ENCODE data around the gene FAM83D. TPM values are rescaled to one million over a fixed set of nuclear protein-coding genes. Genes with fewer than 3 reads are reported as not detected.

FAM83D gene
- total RNA-seq, 1 donor from 2014 or later: 7.7 TPM

DNA sequence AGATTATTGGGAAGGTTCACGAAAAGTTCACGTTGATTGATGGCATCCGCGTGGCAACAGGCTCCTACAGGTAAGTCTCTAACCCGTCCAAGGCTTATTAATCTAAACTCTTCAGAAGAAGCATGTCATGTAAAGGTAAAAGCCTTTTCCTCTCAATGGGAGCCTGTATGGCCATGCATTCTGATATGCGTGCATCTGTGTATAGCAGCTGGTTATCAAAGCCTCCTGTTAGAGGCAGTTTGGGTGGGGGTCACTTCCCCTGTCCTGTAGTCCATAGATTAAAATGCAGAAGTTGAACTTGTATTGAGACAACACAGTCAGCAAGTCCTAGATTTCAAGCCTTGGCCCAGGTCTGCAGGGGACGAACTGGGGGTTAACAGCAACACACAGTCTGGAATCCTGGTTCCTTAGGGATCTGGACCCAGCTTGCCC, 21.7 kb downstream of the FAM83D start:
- Mint-ChIP-seq H3K9me3 (ENCODE audit: unreplicated experiment) (no peaks in the 10 kb centered on the region), H3K36me3 (ENCODE audit: low read depth, unreplicated experiment) (no peaks in the 10 kb centered on the region), H3K27me3 (ENCODE audit: unreplicated experiment) (no peaks in the 10 kb centered on the region), H3K4me3 (ENCODE audit: unreplicated experiment) (no peak overlapping the region), H3K27ac (ENCODE audit: unreplicated experiment) (no peak overlapping the region), H3K4me1 (ENCODE audit: unreplicated experiment) (peaks cover 3% of the 10 kb centered on the region)
- DNase-seq (ENCODE audit: low spot score): no peak
- TF ChIP-seq, protein P1, sequence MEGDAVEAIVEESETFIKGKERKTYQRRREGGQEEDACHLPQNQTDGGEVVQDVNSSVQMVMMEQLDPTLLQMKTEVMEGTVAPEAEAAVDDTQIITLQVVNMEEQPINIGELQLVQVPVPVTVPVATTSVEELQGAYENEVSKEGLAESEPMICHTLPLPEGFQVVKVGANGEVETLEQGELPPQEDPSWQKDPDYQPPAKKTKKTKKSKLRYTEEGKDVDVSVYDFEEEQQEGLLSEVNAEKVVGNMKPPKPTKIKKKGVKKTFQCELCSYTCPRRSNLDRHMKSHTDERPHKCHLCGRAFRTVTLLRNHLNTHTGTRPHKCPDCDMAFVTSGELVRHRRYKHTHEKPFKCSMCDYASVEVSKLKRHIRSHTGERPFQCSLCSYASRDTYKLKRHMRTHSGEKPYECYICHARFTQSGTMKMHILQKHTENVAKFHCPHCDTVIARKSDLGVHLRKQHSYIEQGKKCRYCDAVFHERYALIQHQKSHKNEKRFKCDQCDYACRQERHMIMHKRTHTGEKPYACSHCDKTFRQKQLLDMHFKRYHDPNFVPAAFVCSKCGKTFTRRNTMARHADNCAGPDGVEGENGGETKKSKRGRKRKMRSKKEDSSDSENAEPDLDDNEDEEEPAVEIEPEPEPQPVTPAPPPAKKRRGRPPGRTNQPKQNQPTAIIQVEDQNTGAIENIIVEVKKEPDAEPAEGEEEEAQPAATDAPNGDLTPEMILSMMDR (IDR thresholded peaks at IDR 0.05; ENCODE audit: unreplicated experiment): no peak

DNA sequence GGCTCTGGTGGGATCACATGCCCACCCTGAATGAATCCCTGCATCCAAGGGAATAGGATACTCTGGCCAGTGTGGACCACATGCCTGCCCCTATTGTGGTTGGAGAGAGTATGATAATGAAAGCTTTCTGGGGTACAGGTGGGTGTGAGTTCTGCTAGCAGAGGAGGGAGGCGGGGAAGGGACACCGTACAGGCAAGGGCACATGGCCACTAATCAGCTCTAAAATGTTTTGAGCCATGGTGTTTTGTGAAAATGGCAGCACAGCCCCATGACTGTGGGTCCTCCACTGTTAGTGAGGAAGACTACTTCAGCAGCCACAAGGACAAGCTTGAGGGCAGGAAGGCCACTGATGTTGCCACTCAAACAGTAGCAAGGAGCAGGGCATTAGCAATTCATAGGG, 24.0 kb downstream of the FAM83D start:
- Mint-ChIP-seq H3K27me3 (ENCODE audit: unreplicated experiment) (peaks cover 2% of the 10 kb centered on the region), H3K9me3 (ENCODE audit: unreplicated experiment) (no peaks in the 10 kb centered on the region), H3K4me3 (ENCODE audit: unreplicated experiment) (no peak overlapping the region), H3K27ac (ENCODE audit: unreplicated experiment) (no peak overlapping the region), H3K36me3 (ENCODE audit: low read depth, unreplicated experiment) (peaks cover 3% of the 10 kb centered on the region), H3K4me1 (ENCODE audit: unreplicated experiment) (peaks cover 7% of the 10 kb centered on the region)
- no peak for DNase-seq (ENCODE audit: low spot score)
- TF ChIP-seq, protein P1 (IDR thresholded peaks at IDR 0.05; ENCODE audit: unreplicated experiment): no peak

DNA sequence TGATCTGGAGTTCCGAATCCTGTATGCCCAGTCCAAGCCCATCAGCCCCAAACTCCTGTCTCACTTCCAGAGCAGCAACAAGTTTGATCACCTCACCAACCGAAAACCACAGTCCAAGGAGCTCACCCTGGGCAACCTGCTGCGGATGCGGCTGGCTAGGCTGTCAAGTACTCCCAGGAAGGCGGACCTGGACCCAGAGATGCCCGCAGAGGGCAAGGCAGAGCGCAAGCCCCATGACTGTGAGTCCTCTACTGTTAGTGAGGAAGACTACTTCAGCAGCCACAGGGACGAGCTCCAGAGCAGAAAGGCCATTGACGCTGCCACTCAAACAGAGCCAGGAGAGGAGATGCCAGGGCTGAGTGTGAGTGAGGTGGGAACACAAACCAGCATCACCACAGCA, 25.4 kb downstream of the FAM83D start:
- DNase-seq (ENCODE audit: low spot score): no peak
- Mint-ChIP-seq H3K4me3 (ENCODE audit: unreplicated experiment) (no peak overlapping the region), H3K4me1 (ENCODE audit: unreplicated experiment) (peaks cover 7% of the 10 kb centered on the region), H3K27me3 (ENCODE audit: unreplicated experiment) (peaks cover 2% of the 10 kb centered on the region), H3K27ac (ENCODE audit: unreplicated experiment) (no peak overlapping the region), H3K36me3 (ENCODE audit: low read depth, unreplicated experiment) (peaks cover 3% of the 10 kb centered on the region), H3K9me3 (ENCODE audit: unreplicated experiment) (no peaks in the 10 kb centered on the region)
- TF ChIP-seq, protein P1 (IDR thresholded peaks at IDR 0.05; ENCODE audit: unreplicated experiment): no peak

DNA sequence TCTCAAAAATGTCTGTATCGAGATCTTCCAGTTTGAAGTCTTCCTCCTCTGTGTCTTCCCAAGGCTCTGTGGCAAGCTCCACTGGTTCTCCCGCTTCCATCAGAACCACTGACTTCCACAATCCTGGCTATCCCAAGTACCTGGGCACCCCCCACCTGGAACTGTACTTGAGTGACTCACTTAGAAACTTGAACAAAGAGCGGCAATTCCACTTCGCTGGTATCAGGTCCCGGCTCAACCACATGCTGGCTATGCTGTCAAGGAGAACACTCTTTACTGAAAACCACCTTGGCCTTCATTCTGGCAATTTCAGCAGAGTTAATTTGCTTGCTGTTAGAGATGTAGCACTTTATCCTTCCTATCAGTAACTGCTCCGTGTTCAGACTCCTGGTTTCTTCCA, 25.9 kb downstream of the FAM83D start:
- TF ChIP-seq, protein P1 (IDR thresholded peaks at IDR 0.05; ENCODE audit: unreplicated experiment): no peak
- Mint-ChIP-seq H3K9me3 (ENCODE audit: unreplicated experiment) (no peaks in the 10 kb centered on the region), H3K27me3 (ENCODE audit: unreplicated experiment) (peaks cover 2% of the 10 kb centered on the region), H3K4me1 (ENCODE audit: unreplicated experiment) (peaks cover 7% of the 10 kb centered on the region), H3K36me3 (ENCODE audit: low read depth, unreplicated experiment) (peaks cover 3% of the 10 kb centered on the region), H3K27ac (ENCODE audit: unreplicated experiment) (no peak overlapping the region), H3K4me3 (ENCODE audit: unreplicated experiment) (no peak overlapping the region)
- DNase-seq (ENCODE audit: low spot score): no peak

DNA sequence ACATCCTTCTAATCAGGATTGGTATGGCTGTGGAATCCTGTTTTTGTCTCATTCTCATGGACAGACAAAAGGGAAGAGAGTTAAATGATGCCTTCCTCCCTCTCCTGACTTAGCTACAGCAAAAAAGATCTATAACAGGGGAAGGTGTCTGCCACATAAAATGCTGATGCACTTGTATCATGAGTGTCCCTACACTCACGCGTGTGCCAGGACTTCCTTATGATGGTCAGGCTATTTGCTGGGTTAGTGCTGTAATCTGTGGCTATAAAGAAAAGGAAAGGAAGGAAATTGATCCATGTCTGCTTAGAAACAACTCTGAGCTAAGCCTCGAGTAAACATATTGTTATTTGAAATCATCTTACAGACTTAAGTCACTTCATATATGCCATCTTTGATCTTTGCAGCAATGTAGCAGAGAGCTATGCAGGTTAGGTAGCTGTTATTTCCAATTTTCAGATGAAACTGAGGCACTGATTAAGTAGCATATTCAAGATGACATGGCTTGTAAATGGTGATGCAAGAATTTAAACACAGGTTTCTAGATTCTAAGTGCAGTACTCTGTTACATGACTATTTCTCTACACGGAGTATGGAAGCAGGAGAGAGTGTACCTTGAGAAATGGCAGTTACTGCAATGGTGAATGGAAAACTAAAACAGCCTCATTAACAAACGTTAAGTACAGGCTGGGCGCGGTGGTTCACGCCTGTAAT, 27.6 kb downstream of the FAM83D start:
- peaks cover 2% of the 10 kb centered on the region for H3K27me3 Mint-ChIP-seq (ENCODE audit: unreplicated experiment)
- H3K9me3 Mint-ChIP-seq (ENCODE audit: unreplicated experiment): no peaks in the 10 kb centered on the region
- no peak overlapping the region for H3K4me3 Mint-ChIP-seq (ENCODE audit: unreplicated experiment)
- no peak overlapping the region for H3K27ac Mint-ChIP-seq (ENCODE audit: unreplicated experiment)
- TF ChIP-seq, protein P1 (IDR thresholded peaks at IDR 0.05; ENCODE audit: unreplicated experiment): no peak
- no peak for DNase-seq (ENCODE audit: low spot score)
- H3K4me1 Mint-ChIP-seq (ENCODE audit: unreplicated experiment): peaks cover 7% of the 10 kb centered on the region
- peaks cover 3% of the 10 kb centered on the region for H3K36me3 Mint-ChIP-seq (ENCODE audit: low read depth, unreplicated experiment)

Measured in endothelial cell (in vitro differentiated cells).